Esophagus muscularis mucosa (tissue), 3 donors: ENCODE results near the gene WWOX.

Experiments used
- CTCF ChIP-seq, 3 experiments: fragments of 200-600 bp in 2 of 3; fragments of 450-650 bp in 1 of 3; sonication (generic) in 2 of 3; IDR thresholded peaks; one replicate each; pipeline ENCODE4 v1.5.1; 2017 to 2019; ENCODE audit warnings: antibody characterized with exemption in 3 of 3, mild to moderate bottlenecking in 2 of 3, moderate library complexity in 1 of 3
- POLR2A ChIP-seq: fragments of 450-650 bp; IDR thresholded peaks from one replicate; pipeline ENCODE4 v1.6.1; 2017; ENCODE audit warnings: antibody characterized with exemption, moderate library complexity, mild to moderate bottlenecking, low read depth

- TF ChIP-seq CTCF (IDR thresholded peaks at IDR 0.05) (no peak), POLR2A (no peak)
Observed at GRCh38 chr16:78362524-78363135, 263.2 kb downstream of the WWOX start.
